ENCODE measurements around the gene ELL3. TPM values are rescaled to one million over a fixed set of nuclear protein-coding genes. Genes with fewer than 3 reads are reported as not detected.
"Not testable (repeated sequence)": the region's sequence is repeated elsewhere in the genome, so short reads cannot be mapped to it uniquely, and the experiment has no call there.

ELL3 gene
- total and polyA plus RNA-seq, 9 donors = 2.2 to 7.2 (median 4.9) TPM

DNA sequence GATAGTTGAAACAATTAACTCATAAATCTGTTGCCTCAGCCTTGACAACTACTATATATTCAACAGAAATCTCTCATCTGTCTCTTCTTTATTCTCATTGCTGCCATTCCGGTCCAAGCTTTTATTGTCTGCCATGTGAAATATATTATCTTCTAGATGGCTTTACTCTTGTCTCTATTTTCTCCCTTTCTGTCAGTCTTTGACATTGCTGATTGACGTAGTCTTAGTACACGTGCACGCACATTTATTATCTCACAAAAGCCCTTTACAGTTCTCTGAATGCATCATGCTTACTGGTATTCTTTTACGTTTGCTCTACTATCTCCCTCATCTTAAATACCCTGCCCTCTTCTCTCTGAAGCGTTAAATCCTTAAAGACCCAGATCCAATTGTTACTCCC lies 24.9 kb downstream of the ELL3 start:
- DNase-seq = no peak
- H3K9me3 ChIP-seq = no peaks in the 10 kb centered on the region
- peaks cover 5% of the 10 kb centered on the region for H3K4me1 ChIP-seq (ENCODE audit: insufficient read depth)
- H3K27ac ChIP-seq = no peak overlapping the region
- H3K27me3 ChIP-seq = no peaks in the 10 kb centered on the region
- 85 to 88% (median 85%) methylated on average over 6 of the region's 6 CpGs for WGBS, 3 donors
- H3K36me3 ChIP-seq = no peaks in the 10 kb centered on the region
- H3K4me3 ChIP-seq = no peak overlapping the region
- TF ChIP-seq POLR2A (IDR thresholded peaks at IDR 0.05) = no peak
- intact Hi-C loops (cut with DNase I) = no loop called here

DNA sequence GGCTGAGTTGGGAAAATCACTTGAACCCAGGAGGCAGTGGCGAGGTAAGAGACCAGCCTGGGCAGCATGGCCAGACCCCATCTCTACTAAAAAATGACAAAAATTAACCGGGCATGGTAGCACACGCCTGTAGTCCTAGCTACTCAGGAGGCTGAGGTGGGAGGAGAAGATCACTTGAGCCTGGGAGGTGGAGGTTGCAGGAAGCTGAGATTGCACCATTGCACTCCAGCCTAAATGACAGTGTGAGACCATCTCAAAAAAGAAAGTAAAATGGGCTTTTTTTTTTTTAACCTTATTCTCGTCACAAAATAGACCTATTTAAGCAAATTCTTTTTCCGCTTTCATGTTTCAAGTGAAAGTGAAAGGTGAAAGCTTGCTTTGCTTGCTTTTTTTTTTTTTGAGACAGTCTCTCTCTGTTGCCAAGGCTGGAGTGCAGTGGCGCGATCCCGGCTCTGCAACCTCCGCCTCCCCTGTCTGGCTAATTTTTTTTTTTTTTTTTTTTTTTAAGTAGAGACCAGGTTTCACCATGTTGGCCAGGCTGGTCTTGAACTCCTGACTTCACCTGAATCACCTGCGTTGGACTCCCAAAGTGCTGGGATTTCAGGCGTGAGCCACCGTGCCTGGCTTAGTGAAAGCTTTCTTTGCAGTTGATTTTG lies 26.9 kb downstream of the ELL3 start:
- no peak for DNase-seq

DNA sequence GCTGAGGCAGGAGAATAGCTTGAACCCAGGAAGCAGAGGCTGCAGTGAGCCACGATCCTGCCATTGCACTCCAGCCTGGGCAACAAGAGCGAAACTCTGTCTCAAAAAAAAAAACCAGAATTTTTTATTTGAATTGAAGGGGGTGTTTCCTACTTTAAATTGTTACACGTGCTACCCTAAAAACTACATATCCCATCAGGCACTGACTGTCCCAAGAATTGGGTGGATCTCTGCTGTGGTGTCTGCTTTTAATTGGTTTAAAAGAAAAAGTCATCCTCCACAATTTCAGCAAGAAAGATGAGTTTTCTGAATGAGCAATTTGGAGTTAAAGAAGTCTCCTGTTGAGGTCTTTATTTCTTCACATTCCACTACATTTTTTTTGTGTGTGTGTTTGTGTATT lies 28.4 kb downstream of the ELL3 start:
- intact Hi-C loops (cut with DNase I) = no loop called here
- Histone ChIP-seq H3K4me3 (peak overlapping the region; percentile 95), H3K9me3 (no peaks in the 10 kb centered on the region), H3K36me3 (no peaks in the 10 kb centered on the region), H3K4me1 (ENCODE audit: insufficient read depth) (peaks cover 5% of the 10 kb centered on the region), H3K27me3 (no peaks in the 10 kb centered on the region), H3K27ac (no peak overlapping the region)
- TF ChIP-seq, protein P1, sequence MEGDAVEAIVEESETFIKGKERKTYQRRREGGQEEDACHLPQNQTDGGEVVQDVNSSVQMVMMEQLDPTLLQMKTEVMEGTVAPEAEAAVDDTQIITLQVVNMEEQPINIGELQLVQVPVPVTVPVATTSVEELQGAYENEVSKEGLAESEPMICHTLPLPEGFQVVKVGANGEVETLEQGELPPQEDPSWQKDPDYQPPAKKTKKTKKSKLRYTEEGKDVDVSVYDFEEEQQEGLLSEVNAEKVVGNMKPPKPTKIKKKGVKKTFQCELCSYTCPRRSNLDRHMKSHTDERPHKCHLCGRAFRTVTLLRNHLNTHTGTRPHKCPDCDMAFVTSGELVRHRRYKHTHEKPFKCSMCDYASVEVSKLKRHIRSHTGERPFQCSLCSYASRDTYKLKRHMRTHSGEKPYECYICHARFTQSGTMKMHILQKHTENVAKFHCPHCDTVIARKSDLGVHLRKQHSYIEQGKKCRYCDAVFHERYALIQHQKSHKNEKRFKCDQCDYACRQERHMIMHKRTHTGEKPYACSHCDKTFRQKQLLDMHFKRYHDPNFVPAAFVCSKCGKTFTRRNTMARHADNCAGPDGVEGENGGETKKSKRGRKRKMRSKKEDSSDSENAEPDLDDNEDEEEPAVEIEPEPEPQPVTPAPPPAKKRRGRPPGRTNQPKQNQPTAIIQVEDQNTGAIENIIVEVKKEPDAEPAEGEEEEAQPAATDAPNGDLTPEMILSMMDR (IDR thresholded peaks at IDR 0.05) = no peak
- no peak for TF ChIP-seq POLR2A (IDR thresholded peaks at IDR 0.05)
- DNase-seq = no peak
- 58 to 67% (median 60%) methylated on average over 3 of the region's 3 CpGs for WGBS, 3 donors

More for the DNA sequence above, 26.9 kb downstream of the ELL3 start:
- peaks cover 5% of the 10 kb centered on the region for H3K4me1 ChIP-seq (ENCODE audit: insufficient read depth)
- no peak overlapping the region for H3K27ac ChIP-seq
- TF ChIP-seq POLR2A (IDR thresholded peaks at IDR 0.05) = no peak
- TF ChIP-seq EP300 (IDR thresholded peaks at IDR 0.05) = no peak
- TF ChIP-seq, protein P1 (IDR thresholded peaks at IDR 0.05) = no peak
- H3K4me3 ChIP-seq = no peak overlapping the region
- no peaks in the 10 kb centered on the region for H3K9me3 ChIP-seq
- intact Hi-C loops (cut with DNase I) = no loop called here
- H3K36me3 ChIP-seq = no peaks in the 10 kb centered on the region
- 28 to 42% (median 35%) methylated on average over 12 of the region's 12 CpGs for WGBS, 3 donors
- H3K27me3 ChIP-seq = no peaks in the 10 kb centered on the region

DNA sequence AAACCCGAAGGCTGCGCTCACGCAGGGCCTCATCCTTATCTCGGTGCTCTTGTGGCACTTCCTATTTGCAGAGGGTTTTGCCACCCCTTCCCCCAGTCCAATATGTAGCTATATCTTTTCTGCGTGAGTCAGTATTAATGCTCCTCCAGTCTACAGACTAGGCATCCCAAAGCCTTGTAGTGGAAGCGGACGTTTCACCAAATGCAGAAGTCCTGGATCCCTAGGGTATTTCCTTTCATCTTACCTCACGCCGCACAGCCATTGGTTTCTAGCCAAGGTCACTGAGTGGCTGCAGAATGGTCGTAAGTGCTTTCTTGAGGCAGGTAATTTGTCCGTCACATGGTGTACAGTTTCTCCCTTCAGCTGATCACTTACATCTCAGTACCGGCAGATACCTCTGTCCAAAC lies 29.9 kb downstream of the ELL3 start:
- DNase-seq; H3K27me3 ChIP-seq; H3K4me1 ChIP-seq (ENCODE audit: insufficient read depth); H3K9me3 ChIP-seq; intact Hi-C loops (cut with DNase I); H3K36me3 ChIP-seq: not testable (repeated sequence)
- WGBS, 3 donors = 0 to 2% (median 0%) methylated on average over 12 of the region's 12 CpGs
- H3K27ac ChIP-seq = peak overlapping the region; percentile 95 to 97
- peak overlapping the region; percentile 95 for H3K4me3 ChIP-seq

DNA sequence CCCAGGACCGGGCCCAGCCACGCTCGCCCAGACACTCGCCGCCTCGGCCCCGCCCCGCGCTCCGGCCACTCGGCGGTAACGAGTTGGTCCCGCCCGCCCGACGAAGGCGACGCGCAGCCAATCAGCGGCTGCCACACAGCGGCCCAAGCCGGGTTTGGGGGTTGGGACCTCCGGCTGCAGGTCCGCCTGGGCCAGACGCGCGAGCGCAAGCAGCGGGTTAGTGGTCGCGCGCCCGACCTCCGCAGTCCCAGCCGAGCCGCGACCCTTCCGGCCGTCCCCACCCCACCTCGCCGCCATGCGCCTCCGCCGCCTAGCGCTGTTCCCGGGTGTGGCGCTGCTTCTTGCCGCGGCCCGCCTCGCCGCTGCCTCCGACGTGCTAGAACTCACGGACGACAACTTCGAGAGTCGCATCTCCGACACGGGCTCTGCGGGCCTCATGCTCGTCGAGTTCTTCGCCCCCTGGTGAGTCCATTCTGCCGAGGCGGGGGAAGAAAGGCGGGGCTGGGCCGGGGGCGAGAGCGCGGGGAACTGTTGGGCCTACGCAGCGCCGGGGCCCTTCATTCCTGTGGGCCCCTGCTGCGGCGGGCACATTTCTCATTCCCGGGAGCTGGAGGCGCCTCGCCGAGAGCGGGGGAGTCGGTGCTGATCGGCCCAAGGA lies 30.4 kb downstream of the ELL3 start, which contains the start of gene PDIA3:
TSS of gene PDIA3 (plus strand) at position 194 of the 658 bp plus-strand sequence. CDS start at position 296, 102 bp downstream.
- H3K9me3 ChIP-seq; H3K36me3 ChIP-seq; H3K4me1 ChIP-seq (ENCODE audit: insufficient read depth); H3K27me3 ChIP-seq; intact Hi-C loops (cut with DNase I): not testable (repeated sequence)
- TF ChIP-seq POLR2A (IDR thresholded peaks at IDR 0.05) = peak; percentile 95
- TF ChIP-seq, protein P1 (IDR thresholded peaks at IDR 0.05) = peak in 1 of 3 donors; percentile 41
- Histone ChIP-seq H3K4me3 (peak within 1 kb of the TSS; percentile 95), H3K27ac (peak within 1 kb of the TSS; percentile 95 to 97)
- 1% methylated on average over 43 to 84 of the region's 84 CpGs for WGBS, 3 donors
- peak; percentile 93 to 96 (median 94) for DNase-seq

All from ovary (tissue), 9 donors.